IPS-18c (cell line): ENCODE data around the gene SLC16A14.

Source experiments
- H3K4me3 ChIP-seq: 2 replicates; pipeline ENCODE4 v1.7.0; 2013; ENCODE audit warnings: low read depth, mild to moderate bottlenecking, low read length, moderate library complexity; ENCODE audit not compliant: insufficient read depth
- H3K9me3 ChIP-seq: one replicate; pipeline ENCODE4 v1.6.1; 2013; ENCODE audit warnings: mild to moderate bottlenecking, low read length, moderate library complexity; ENCODE audit not compliant: control insufficient read depth, insufficient read depth

Gene SLC16A14

DNA sequence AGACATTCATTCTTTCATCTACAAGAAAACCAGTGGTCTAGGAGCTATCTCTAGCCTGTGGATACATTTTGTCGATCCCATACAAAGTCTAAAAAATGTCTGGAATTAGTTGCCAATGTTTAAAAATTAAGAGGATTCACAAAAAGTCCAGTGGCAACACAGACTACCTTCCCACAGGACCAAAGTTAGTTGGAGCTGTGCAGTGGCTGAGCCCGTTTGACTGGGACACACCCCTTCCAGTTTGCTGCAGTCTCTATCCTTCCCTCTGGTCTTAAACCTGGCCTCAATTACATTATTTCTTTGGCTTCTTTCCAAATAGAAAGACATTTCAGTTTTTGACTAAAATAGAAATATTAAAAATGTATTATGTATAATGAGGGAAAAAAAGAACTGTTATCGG lies 18.6 kb downstream of the SLC16A14 start:
- Histone ChIP-seq H3K4me3 (no peak overlapping the region), H3K9me3 (peaks cover 2% of the 10 kb centered on the region)

GRCh38 chr2:230048010-230048671 lies 20.6 kb downstream of the SLC16A14 start:
- H3K4me3 ChIP-seq: no peak overlapping the region
- no peaks in the 10 kb centered on the region for H3K9me3 ChIP-seq

DNA sequence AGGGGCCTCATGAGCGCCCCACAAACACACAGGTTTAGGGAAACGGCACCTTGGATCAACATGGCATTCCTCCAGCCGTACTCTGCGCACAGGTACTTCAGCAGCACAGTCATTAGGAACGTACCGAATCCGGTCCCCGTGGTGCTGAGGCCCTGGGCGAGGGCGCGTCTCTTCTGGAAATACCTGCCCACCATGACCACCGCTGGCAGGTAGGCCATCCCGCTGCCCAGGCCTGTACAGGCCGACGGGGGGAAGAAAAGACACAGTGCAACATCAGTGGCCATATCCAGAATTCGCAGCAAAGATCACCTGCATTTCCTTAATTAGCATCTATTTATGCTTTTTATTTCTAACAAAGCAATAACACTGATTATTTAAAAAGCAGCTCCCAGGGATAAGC lies 22.2 kb downstream of the SLC16A14 start:
- Histone ChIP-seq H3K9me3 (no peaks in the 10 kb centered on the region), H3K4me3 (no peak overlapping the region)

DNA sequence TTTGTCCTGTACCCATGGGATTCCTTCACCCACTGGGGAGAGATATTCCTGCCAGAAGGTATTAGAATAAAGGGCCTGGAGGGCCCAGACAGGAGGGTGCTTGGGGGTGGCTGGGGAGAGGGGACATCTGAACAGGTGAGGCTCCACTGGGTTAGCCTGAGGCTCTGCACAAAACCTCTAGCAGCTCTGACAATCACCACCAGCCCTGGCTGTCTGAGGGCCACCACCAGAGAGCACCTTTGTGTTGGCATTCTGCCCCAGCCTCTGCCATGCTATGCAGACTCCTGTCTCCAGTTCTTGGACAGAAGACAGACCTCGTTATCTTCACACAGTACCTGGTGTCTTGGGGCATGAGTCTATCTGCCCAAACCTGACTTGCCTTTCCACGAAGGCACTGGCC lies 25.3 kb downstream of the SLC16A14 start:
- no peak overlapping the region for H3K4me3 ChIP-seq

DNA sequence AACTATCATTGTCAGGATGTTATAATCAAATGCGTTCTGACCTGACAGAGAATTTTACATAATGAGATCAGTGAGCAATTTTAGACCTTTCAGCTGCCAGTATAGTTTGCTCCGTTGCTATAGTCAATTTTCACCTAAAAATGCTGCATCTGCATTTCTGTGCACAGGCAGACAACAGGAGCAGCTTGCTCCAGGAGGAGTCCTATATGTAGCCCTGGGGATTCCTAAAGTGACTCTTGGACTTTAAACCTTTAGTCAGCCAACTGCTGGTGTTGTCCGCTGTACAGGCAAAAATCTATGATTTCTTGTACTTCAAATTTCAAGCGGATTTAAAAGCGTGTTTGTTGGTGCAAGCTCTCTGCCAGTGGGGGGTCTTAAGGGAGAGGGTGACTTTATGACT lies 25.7 kb downstream of the SLC16A14 start:
- no peaks in the 10 kb centered on the region for H3K9me3 ChIP-seq
- H3K4me3 ChIP-seq: no peak overlapping the region

More for the DNA sequence above, 25.3 kb downstream of the SLC16A14 start:
- H3K9me3 ChIP-seq: no peaks in the 10 kb centered on the region

GRCh38 chr2:230042195-230042594 lies 26.5 kb downstream of the SLC16A14 start:
- Histone ChIP-seq H3K9me3 (no peaks in the 10 kb centered on the region), H3K4me3 (no peak overlapping the region)

GRCh38 chr2:230023313-230023712 lies 45.4 kb downstream of the SLC16A14 start:
- no peak overlapping the region for H3K4me3 ChIP-seq
- H3K9me3 ChIP-seq: no peaks in the 10 kb centered on the region

GRCh38 chr2:230019742-230020141 lies 49.0 kb downstream of the SLC16A14 start:
- H3K9me3 ChIP-seq: no peaks in the 10 kb centered on the region

GRCh38 chr2:230018153-230018552 lies 50.6 kb downstream of the SLC16A14 start:
- H3K4me3 ChIP-seq: no peak overlapping the region
- no peaks in the 10 kb centered on the region for H3K9me3 ChIP-seq

More at GRCh38 chr2:230019742-230020141, 49.0 kb downstream of the SLC16A14 start:
- H3K4me3 ChIP-seq: no peak overlapping the region

- Histone ChIP-seq H3K4me3 (no peak overlapping the region), H3K9me3 (no peaks in the 10 kb centered on the region)
Observed at GRCh38 chr2:230016844-230017243, 51.9 kb downstream of the SLC16A14 start.

GRCh38 chr2:230012267-230012884 lies 56.3 kb downstream of the SLC16A14 start:
- Histone ChIP-seq H3K4me3 (no peak overlapping the region), H3K9me3 (no peaks in the 10 kb centered on the region)

GRCh38 chr2:230011617-230012016 lies 57.1 kb downstream of the SLC16A14 start:
- no peak overlapping the region for H3K4me3 ChIP-seq
- H3K9me3 ChIP-seq: no peaks in the 10 kb centered on the region

GRCh38 chr2:230010501-230010900 lies 58.2 kb downstream of the SLC16A14 start:
- Histone ChIP-seq H3K9me3 (no peaks in the 10 kb centered on the region), H3K4me3 (no peak overlapping the region)

DNA sequence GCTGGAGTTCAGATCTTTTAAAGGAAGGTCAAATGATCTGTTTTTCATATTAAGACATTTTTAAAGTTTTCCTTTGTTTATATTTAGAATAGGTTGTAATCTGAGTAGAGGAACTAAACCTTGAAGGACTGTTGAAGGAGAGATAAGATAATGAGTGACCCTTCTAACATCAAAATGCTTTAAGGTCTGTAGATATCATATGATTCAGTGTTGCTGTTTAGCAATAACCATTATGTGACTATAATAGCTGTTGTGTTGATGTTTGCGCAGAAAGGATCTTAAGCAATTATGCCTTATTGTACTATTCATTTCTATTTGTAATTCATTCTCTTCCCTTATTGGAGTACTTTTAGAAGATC lies 60.0 kb downstream of the SLC16A14 start:
- Histone ChIP-seq H3K9me3 (no peaks in the 10 kb centered on the region), H3K4me3 (no peak overlapping the region)

DNA sequence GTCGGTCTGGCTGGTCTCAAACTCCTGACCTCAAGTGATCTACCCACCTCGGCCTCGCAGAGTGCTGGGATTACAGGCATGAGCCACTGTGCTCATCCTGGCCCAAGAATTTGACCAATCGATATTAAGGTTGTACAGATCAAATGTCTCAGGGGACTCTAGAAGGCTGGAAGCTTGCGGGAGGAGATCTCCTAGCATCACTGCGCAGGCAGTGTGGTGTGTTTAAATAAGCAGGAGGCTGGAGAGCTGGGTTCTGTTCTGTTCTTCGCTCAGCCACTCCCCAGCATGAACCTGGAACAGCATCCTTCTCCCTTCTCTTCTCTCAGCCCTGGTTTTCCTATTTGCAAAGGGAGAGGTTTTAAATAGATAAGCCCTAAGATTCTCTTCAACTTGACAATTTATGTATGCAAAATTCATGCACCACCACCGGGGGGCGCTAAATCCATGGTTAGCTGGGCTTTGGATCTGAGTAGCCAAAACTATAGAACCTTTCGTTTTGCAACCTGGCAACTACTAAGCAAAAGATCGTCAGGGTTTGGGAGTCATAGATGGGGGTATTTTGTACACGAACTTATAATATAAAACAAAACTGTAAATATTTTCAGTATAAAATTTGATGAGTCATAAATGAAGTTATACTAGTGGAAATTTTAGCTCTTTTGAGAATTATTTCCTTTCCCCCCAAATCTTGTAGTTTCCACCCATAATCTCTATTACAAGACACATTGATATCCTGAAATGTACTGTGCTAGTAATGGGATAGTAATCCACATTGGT lies 60.6 kb downstream of the SLC16A14 start:
- H3K4me3 ChIP-seq: no peak overlapping the region
- H3K9me3 ChIP-seq: no peaks in the 10 kb centered on the region

GRCh38 chr2:230000118-230000841 lies 68.4 kb downstream of the SLC16A14 start:
- Histone ChIP-seq H3K9me3 (no peaks in the 10 kb centered on the region), H3K4me3 (no peak overlapping the region)

DNA sequence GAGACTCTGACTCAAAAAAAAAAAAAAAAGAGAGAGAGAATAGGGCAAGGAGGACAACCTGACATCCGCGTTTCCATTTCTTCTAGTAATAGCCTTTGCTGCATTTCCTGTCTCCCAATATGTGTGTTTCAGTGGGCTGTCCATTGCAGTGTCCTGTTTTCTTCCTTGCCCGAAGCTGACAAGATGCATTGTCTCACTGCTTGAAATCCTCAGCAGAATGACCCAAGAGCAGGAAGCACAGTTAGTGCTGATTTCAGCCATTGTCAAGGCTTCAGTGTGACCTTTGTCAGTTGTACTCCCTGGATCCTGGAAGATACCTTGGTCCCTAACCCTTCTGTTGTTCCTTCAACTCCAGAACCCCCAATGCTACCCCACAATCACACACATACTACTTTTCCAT lies 71.2 kb downstream of the SLC16A14 start:
- H3K9me3 ChIP-seq: no peaks in the 10 kb centered on the region

DNA sequence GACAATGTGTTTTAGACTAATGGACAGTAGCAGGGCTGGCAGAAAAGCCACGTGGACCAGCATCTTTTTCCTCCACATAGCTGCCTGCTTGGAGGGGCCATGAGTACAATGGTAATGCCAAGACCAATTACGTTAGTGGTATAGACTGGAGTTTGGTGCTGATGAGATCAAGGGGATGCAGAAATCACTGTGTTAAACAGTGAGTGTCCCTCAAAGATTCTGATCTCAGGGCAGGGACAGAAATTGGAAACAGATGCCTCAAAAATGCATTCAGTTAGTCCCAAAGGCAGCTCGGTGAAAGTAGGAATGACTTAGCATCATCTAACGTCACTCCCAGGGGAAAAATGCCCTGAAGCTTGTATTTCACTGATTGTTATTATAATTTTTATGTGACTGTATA lies 72.4 kb downstream of the SLC16A14 start:
- H3K4me3 ChIP-seq: no peak overlapping the region
- H3K9me3 ChIP-seq: no peaks in the 10 kb centered on the region

More for the DNA sequence above, 71.2 kb downstream of the SLC16A14 start:
- no peak overlapping the region for H3K4me3 ChIP-seq
